DMS153 (cell line): ENCODE results near the gene FOXL3.
"Not testable (repeated sequence)": the region's sequence is repeated elsewhere in the genome, so short reads cannot be mapped to it uniquely, and the experiment has no call there.

Source experiments
- DNase-seq: peaks from one replicate; lab custom pipeline; 2025; lab: John Stamatoyannopoulos, UW

Gene FOXL3

DNA sequence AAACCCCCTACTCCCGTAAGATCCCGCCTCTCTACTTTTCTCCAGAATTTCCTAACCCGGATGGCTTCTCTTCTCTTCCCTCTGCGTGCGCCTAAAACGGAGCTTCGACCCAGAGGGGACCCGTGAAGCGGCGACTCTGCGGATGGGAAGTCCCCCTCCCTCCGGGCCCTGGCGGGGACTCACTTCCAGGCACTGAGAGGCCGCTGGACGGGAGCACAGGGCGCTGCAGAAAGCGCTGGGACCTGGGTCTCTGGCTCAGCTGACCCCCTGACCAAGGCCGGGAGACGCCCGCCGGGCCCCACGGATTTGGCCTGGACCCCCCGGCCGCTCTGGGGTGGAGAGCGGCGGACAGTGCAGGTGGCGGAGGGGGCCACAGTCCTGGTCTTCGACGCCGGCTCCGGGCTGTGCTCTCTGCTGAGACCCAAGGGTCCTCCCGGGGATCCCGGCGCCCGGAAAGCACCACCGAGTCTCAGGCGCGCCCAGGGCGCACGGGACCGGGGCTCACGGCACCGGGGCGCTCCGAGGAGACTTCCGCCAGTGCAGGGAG lies 688 bp upstream of the FOXL3 start:
- DNase-seq, result no peak

DNA sequence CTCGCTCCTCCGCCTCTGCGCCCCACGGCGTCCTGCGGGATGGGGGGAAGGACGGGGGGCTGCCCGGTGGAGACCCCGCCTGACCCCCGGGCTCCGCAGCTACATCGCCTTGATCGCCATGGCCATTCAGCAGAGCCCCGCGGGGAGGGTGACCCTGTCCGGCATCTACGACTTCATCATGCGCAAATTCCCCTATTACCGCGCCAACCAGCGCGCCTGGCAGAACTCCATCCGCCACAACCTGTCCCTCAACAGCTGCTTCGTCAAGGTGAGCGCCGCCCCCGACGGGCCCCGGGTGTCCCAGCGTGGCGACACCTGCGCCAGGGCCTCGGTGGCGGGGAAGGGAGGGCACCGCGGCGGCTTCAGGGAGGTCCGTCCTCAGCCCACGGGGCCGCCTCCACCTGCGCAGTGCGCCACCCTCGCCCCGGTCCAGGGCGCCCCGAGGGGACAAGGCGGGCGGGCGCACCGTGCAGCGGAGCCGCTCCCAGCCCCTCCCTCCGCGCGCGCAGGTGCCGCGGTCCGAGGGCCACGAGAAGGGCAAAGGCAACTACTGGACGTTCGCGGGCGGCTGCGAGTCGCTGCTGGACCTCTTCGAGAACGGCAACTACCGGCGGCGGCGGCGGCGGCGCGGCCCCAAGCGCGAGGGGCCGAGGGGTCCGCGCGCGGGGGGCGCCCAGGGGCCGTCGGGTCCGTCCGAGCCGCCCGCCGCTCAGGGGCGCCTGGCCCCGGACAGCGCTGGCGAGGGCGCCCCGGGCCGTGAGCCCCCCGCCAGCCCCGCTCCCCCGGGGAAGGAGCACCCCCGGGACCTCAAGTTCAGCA lies 793 bp downstream of the FOXL3 start:
- DNase-seq, result no peak

DNA sequence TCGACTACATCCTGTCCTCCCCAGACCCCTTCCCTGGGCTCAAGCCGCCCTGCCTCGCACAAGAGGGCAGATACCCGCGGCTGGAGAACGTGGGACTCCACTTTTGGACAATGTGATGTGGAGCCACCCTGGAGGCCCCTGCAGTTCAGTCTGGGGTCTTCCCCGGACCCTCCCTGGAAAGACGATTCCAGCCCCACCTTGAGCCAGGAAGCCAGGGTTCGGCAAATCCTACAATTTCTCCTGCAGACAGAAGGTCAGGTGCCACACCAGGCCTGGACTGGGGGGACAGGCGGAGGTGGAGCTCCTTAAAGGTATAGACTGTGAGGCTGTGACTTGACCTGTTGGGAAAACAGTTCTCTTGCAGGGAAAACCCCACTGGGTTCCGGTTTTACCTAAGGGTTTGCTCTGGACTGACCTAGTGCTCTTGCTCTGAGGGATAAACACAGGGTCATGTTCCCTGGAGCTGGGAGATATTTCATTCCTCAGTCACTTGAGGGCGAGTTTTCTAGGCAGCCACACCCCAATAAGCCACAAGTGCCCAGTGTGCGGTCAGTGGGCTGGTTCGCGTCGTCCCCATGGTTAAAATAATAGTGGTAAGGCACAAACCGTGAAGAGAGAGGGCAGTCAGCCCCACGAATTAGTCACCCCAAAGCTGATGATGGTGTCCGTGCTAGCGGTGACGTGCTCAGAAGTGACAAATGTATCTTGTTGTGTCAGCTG lies 1.6 kb downstream of the FOXL3 start:
- no peak for DNase-seq

DNA sequence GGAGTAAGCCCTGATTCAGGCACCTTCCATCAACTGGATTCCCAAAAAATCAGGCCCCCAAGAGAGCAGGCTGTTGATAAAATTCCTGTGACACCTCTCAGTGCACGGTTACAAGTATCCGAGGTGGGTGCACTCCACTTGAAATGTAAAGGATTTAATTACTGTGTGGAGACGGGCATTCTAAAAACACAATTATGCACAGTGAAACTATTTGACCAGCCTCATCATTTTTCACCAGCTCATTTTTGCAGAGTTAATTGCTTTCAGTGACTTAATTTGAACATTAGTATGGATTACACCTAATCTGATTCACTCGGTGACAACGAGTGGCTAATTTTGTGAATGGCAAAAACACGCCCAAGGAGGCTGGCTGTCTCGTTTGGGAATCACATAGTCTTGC lies 2.3 kb downstream of the FOXL3 start:
- no peak for DNase-seq

DNA sequence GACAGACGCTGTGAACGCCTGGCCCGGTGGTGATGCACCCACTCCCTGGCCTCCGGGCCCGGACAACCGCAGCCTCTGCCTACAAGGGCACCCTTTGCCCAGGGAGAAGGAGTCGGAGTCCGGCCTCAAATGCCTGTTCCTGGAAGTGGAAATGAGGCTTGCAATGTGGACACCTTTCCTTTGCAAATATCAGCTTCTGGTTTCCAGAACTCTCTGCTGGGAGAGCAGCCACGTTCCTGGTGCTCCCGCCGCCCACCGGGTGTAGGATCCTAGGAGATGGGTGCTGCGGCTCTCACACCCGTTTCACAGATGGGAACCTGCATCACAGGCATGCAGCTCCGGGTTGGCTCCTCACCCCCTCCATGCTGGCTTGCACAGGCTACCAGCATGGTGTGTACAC lies 2.9 kb downstream of the FOXL3 start:
- DNase-seq, result no peak

DNA sequence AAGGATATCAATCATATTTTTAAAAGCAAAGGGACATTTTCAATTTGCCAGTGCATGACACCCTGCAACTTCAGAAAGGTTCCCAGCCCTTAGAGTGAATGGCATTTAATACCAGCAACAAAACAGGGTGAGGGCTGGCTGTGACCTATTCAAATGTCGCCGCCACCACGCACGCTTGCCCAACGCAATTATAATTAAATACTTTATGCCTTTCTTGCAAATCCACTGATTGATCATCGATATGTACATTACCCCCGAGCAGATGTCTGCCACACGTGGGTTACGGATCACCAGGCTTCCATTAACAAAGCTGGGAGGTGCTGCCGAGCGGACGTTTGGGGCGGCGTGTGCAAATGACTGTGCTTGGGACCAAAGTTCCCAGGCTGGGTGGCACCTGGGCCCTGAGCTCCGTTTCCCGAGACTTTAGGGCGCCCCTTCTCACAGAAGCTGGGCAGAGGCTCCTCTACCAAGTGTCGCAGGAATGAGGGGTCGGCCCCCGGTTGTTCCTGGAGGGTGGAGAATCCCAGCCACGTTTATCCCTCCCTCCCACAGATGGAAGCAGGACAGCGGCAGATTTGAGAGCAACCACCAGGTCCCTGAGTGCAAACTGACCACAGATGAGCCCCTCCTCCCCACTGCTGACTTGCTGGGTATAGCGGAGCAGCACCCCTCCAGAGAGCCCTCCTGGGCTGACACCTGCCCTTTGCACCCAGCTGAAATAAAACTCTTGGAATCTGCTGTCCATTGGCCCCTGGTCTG lies 3.9 kb downstream of the FOXL3 start:
- DNase-seq, result no peak

DNA sequence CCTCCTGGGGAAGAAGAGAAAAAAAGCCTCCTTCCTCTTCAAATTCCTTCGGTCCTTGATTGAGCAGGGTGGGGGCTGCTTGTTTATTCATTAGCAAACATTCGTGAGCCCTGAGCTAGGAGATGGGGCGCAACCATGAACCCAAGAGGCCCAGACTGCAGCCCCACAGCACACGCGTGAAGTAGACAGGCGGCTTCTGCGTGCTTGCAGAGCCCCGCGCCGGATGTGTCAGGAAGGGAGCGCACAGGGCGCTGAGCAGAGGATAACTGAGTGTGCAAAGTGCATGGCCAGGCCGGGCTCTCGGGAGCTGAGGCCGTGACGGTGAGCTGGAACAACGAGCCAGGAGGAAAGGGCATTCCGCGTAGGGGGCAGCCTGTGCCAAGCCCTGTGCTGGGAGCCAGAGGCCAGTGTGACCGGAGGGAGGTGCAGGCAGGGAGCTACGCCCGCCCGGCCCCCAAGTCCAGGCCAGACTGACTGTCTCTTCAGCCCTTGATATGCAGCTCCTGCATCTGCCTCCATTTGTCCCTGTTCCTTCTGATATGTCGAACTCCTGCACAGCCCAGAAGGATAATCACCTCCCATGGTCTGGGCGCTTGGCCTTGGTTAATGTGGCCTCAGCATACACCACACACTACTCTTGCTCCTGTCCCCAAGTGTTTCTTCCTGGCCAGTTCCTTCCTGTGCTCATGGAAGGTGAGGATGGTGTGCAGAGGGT lies 4.6 kb downstream of the FOXL3 start:
- DNase-seq, result no peak

- DNase-seq, result no peak
These were observed 5.5 kb downstream of the FOXL3 start for GRCh38 chr7:295155-296154.

DNA sequence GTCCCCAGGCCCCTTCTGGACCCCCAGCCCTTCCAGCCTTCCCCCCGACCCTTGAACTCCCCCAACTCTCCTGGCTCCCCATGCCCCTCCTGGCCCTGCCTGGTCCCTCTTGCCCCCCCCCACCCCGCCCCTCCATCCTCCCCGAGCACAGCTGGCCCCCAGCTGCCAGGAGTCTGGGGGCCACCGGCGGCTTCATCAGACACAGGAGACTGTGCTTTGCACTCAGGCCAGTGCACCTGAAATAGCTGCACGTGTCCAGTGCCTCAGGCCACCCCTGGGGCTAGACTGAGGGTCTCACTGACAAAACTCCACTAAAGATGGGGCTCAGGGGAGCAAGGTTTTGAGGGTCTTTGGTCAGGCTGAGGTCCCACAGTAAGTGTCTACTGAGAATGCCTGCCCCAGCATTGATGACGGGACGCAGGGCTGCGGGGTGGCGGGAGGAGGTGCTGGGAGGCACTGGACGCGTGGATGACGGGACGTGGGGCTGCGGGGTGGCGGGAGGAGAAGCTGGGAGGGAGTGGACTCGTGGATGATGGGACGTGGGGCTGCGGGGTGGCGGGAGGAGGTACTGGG lies 6.5 kb downstream of the FOXL3 start:
- DNase-seq, result no peak

- not testable (repeated sequence) for DNase-seq
These were observed 7.2 kb downstream of the FOXL3 start for GRCh38 chr7:297141-297540.

GRCh38 chr7:297611-298374 lies 7.8 kb downstream of the FOXL3 start:
- DNase-seq, result no peak

DNA sequence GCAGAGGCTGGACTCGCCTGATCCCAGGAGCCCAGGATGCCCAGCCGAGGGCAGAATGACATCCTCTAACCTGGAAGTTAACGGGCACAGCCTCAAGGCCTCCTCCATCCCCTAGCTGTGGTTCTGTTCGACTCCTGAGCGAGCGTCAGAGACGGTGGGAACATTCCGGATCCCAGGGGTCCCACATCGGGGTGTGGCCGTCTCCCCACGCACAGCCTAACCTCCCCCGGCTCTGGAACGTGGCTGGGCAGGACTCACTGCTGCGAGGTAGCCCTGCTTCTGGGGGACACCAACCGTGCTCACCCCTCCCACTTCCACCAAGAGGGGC lies 8.4 kb downstream of the FOXL3 start:
- DNase-seq, result no peak

GRCh38 chr7:298743-299142 lies 8.8 kb downstream of the FOXL3 start:
- DNase-seq, result no peak

GRCh38 chr7:299169-299568 lies 9.2 kb downstream of the FOXL3 start:
- no peak for DNase-seq

- DNase-seq, result no peak
These were observed 9.7 kb downstream of the FOXL3 start for GRCh38 chr7:299628-300027.

GRCh38 chr7:300048-300447 lies 10.1 kb downstream of the FOXL3 start:
- DNase-seq, result no peak

DNA sequence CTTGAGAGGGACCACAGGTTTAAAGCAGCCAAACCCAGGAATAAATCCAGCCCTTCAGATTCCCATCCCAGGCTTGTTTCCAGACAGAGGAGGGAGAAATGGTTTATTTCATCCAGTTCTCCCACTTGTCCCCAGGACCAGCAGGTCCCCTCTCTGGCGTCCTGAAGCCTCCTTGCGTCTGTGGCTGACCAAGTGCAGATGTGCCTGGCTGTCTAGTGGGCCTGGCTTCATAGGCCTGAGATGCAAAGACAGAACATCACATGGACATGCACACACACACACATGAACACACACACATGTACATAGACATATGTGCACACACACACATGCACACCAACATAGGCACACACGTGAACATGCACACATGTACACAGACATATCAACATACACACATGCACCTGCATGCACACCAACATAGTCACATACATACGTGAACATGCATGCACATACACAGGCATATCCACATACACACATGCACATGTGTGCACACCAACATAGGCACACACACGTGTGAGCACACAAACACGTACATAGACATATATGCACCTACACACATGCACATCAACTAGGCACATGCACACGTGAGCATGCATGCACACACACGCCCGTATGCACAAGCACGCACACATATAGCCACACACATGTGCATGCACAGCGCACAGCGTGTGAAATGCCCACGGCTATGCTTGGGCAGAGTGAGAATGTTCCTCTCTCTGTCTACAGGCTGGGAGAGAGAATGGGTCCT lies 10.7 kb downstream of the FOXL3 start:
- no peak for DNase-seq

- DNase-seq, result no peak
These were observed 11.5 kb downstream of the FOXL3 start for GRCh38 chr7:301291-302053.
